GM12878 (cell line): Measurements from ENCODE around the gene STAT3. TPM values are rescaled to one million over a fixed set of nuclear protein-coding genes. Genes with fewer than 3 reads are reported as not detected.
"Not testable (repeated sequence)": the region's sequence is repeated elsewhere in the genome, so short reads cannot be mapped to it uniquely, and the experiment has no call there.

Experiments used
- ATAC-seq: fragments of 200-7000 bp; cut with Tn5 transposase; 3 replicates; pipeline ENCODE4 v1.9.1; 2020; ENCODE audit warnings: mild to moderate bottlenecking, moderate library complexity
- BruUV-seq: library from RNA; stranded (reverse); fragments of 400-500 nt; replicated peaks from 2 replicates; lab custom pipeline; 2021; lab: Mats Ljungman, UMichigan
- CTCF ChIA-PET: fragments of 300-600 bp; sonication (Branson Sonifier 250); formaldehyde crosslinking; extraction: SDS; loops from one replicate; lab custom pipeline; 2021; ENCODE audit warnings: inconsistent platforms; lab: Yijun Ruan, JAX
- POLR2A ChIA-PET: fragments of 350-600 bp; formaldehyde crosslinking; extraction: SDS; loops from one replicate; lab custom pipeline; 2021; ENCODE audit warnings: inconsistent platforms; lab: Charles Lee
- RAD21 ChIA-PET: fragments of 300-600 bp; sonication (Branson Sonifier 250); formaldehyde crosslinking; loops from one replicate; lab custom pipeline; 2023; ENCODE audit warnings: antibody characterized with exemption; ENCODE audit not compliant: unreplicated experiment; lab: Charles Lee
- SMC1A ChIA-PET: fragments of 300-600 bp; sonication (Branson Sonifier 250); formaldehyde crosslinking; loops from one replicate; lab custom pipeline; 2023; ENCODE audit not compliant: unreplicated experiment, uncharacterized antibody; lab: Charles Lee
- DNase-seq: peaks from one replicate; pipeline ENCODE4 v3.0.0-alpha.2; 2011; ENCODE audit warnings: low read depth, low spot score
- FAIRE-seq: peaks from 3 replicates; lab custom pipeline; 2011; peaks lifted over from hg19 to GRCh38; lab: Jason Lieb, UNC
- H2AFZ ChIP-seq: 2 replicates; pipeline ENCODE4 v1.6.0; 2011; ENCODE audit warnings: low read depth, low read length, control low read depth; ENCODE audit not compliant: control insufficient read depth
- H3K27ac ChIP-seq: 2 replicates; pipeline ENCODE4 v1.5.1; 2011; ENCODE audit warnings: control low read depth; ENCODE audit not compliant: control insufficient read depth, insufficient read depth
- H3K27me3 ChIP-seq, 2 experiments: replicated peaks in 1 of 2; 2 replicates each; pipeline versions ENCODE4 v1.6.0 to v1.6.1; 2011; ENCODE audit warnings: low read length in 1 of 2; ENCODE audit not compliant: control insufficient read depth in 2 of 2, insufficient read depth in 2 of 2
- H3K36me3 ChIP-seq, 2 experiments: 2 replicates each; pipeline ENCODE4 v1.5.1; 2011; ENCODE audit warnings: low read length in 1 of 2; ENCODE audit not compliant: control insufficient read depth in 2 of 2, insufficient read depth in 2 of 2
- H3K4me1 ChIP-seq: 2 replicates; pipeline ENCODE4 v1.6.1; 2011; ENCODE audit warnings: mild to moderate bottlenecking, low read length, moderate library complexity, mixed read lengths; ENCODE audit not compliant: control insufficient read depth, insufficient read depth
- H3K4me2 ChIP-seq: 2 replicates; pipeline ENCODE4 v1.6.0; 2011; ENCODE audit warnings: control low read depth; ENCODE audit not compliant: control insufficient read depth, insufficient read depth
- H3K4me3 ChIP-seq: fragments of 200-600 bp; sonication (generic); 2 replicates; pipeline ENCODE4 v1.5.1; 2016
- H3K79me2 ChIP-seq: 2 replicates; pipeline ENCODE4 v1.6.0; 2011; ENCODE audit warnings: low read length; ENCODE audit not compliant: control insufficient read depth, insufficient read depth
- H3K9ac ChIP-seq: 2 replicates; pipeline ENCODE4 v1.8.0; 2011; ENCODE audit warnings: low read length, control low read depth, mixed read lengths; ENCODE audit not compliant: control insufficient read depth, insufficient read depth
- H3K9me3 ChIP-seq: replicated peaks from 3 replicates; pipeline ENCODE4 v1.5.1; 2011; ENCODE audit warnings: mild to moderate bottlenecking, low read length; ENCODE audit not compliant: control insufficient read depth, insufficient read depth
- H4K20me1 ChIP-seq: 2 replicates; pipeline ENCODE4 v1.6.0; 2011; ENCODE audit not compliant: control insufficient read depth, insufficient read depth
- ESRRA ChIP-seq: IDR thresholded peaks from 2 replicates; pipeline ENCODE4 v1.6.1; 2012; ENCODE audit warnings: mild to moderate bottlenecking, low read length, improper control_type of control experiment
- JUNB ChIP-seq: IDR thresholded peaks from 2 replicates; pipeline ENCODE4 v1.6.1; 2016; ENCODE audit warnings: antibody characterized with exemption, mild to moderate bottlenecking
- MYC ChIP-seq: IDR thresholded peaks from 2 replicates; pipeline ENCODE4 v1.6.1; 2011; ENCODE audit warnings: mild to moderate bottlenecking, low read length, moderate library complexity, inconsistent platforms; ENCODE audit not compliant: insufficient read depth, insufficient replicate concordance, insufficient read length, severe bottlenecking
- POLR2A ChIP-seq: IDR thresholded peaks from 2 replicates; pipeline ENCODE4 v1.6.1; 2011; ENCODE audit warnings: low read depth, mild to moderate bottlenecking, low read length
- ZNF384 ChIP-seq: IDR thresholded peaks from 2 replicates; pipeline ENCODE4 v1.6.1; 2012; ENCODE audit warnings: low read depth, mild to moderate bottlenecking, low read length, improper control_type of control experiment, borderline replicate concordance
- WGBS: methylation state at CpG from one replicate; pipeline ENCODE4 v1.1.6; 2016; ENCODE audit warnings: low lambda C conversion rate; ENCODE audit not compliant: insufficient replicate concordance, insufficient coverage; ENCODE audit errors: missing lambda C conversion rate; 5-methylcytosine and 5-hydroxymethylcytosine counted together
- in situ Hi-C: fragments of 300-500 bp; cut with MboI; formaldehyde crosslinking; loops from 9 replicates; pipeline ENCODE4 v1.14.3; 2018; ENCODE audit warnings: mixed read lengths
- intact Hi-C: fragments of 100-400 bp; cut with micrococcal nuclease; formaldehyde crosslinking; loops from one replicate; pipeline ENCODE4 v1.14.2; 2022; ENCODE audit not compliant: unreplicated experiment
- polyA plus RNA-seq, 11 experiments: library from polyadenylated mRNA; depleted of rRNA in 4 of 11; unstranded in 6 of 11; stranded (reverse) in 5 of 11; fragments of >200 nt; fragmentation: Nextera tagmentation in 4 of 11; fragmentation: Illumina TruSeq in 1 of 11; extraction: Ambion mirVana in 4 of 11; extraction: Trizol in 1 of 11; gene quantifications; 1 replicate in 1 of 11; 2 replicates in 10 of 11; pipeline versions ENCODE4 v1.2.1 to v1.2.3, GENCODE V29; 2011 to 2016; ENCODE audit warnings: inconsistent platforms in 2 of 11, missing spikeins in 2 of 11, low read depth in 1 of 11
- total RNA-seq, 4 experiments: library from RNA; depleted of rRNA in 3 of 4; stranded (reverse); fragments of >200 nt in 3 of 4; fragmentation: Illumina TruSeq in 1 of 4; extraction: Trizol in 1 of 4; gene quantifications; 2 replicates each; pipeline versions ENCODE4 v1.2.1 to v1.2.3, GENCODE V29; 2013 to 2021

Gene STAT3
- total and polyA plus RNA-seq, 10 of the 15 experiments (the other 5 are each of a cell fraction or from before 2014, with no cell fraction given), result 18.4 to 96.4 (median 60.9) TPM

GRCh38 chr17:42305543-42306384 is 82.5 kb downstream of the STAT3 start:
- Histone ChIP-seq H3K27ac (no peak overlapping the region), H3K36me3 (peaks cover 2 to 21% of the 10 kb centered on the region in 2 experiments; a peak in 3 of 4 replicates), H3K27me3 (no peaks in the 10 kb centered on the region), H4K20me1 (no peaks in the 10 kb centered on the region), H3K4me3 (no peak overlapping the region), H3K9ac (no peak overlapping the region), H3K9me3 (no peaks in the 10 kb centered on the region), H3K4me2 (no peak overlapping the region), H3K79me2 (no peaks in the 10 kb centered on the region), H3K4me1 (0 out of 2 replicates have a peak, but pooled peaks cover 5% of the 10 kb centered on the region), H2AFZ (no peak overlapping the region)
- ChIA-PET POLR2A (no interaction called here), RAD21 (interaction anchor here (0.6 kb wide), 1 partner anchor 602 kb away, joined by 3 read pairs; no protein-coding TSS in a partner anchor), SMC1A (no interaction called here), CTCF (no interaction called here)
- FAIRE-seq, result no peak
- BruUV-seq, result no TSS peak
- no peak for ATAC-seq
- no peak for DNase-seq
- TF ChIP-seq MYC (no peak), ZNF384 (no peak), JUNB (no peak), ESRRA (no peak), POLR2A (peak; percentile 4; the same call in 1 of the 2 replicates)
- in situ Hi-C loops (no loop called here), intact Hi-C loops (no loop called here)
- 96% methylated on average over 15 of the region's 18 CpGs for WGBS

DNA sequence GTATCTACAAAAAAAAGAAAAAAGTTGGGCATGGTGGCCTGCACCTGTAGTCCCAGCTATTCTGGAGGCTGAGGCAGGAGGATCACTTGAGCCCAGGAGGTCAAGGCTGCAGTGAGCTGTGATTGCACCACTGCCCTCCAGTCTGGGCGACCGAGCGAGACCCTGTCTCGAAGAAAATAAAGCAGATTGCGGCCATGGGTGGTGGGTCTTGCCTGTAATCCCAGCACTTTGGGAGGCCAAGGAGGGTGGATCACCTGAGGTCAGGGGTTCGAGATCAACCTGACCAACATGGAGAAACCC is 83.3 kb downstream of the STAT3 start:
- POLR2A ChIA-PET, SMC1A ChIA-PET, H3K9ac ChIP-seq, ATAC-seq, in situ Hi-C loops, H4K20me1 ChIP-seq, DNase-seq, H3K9me3 ChIP-seq, FAIRE-seq, CTCF ChIA-PET, H2AFZ ChIP-seq, H3K27me3 ChIP-seq, H3K4me1 ChIP-seq, RAD21 ChIA-PET, H3K79me2 ChIP-seq, H3K27ac ChIP-seq, intact Hi-C loops, H3K4me2 ChIP-seq, BruUV-seq, H3K4me3 ChIP-seq: not testable (repeated sequence)
- peaks cover 2 to 18% of the 10 kb centered on the region in 2 experiments; a peak in 3 of 4 replicates for H3K36me3 ChIP-seq
- 88% methylated on average over 6 of the region's 6 CpGs for WGBS
